GM12878 (cell line): Measurements from ENCODE around the gene IP6K3. TPM values are rescaled to one million over a fixed set of nuclear protein-coding genes. Genes with fewer than 3 reads are reported as not detected.

Experiments
- ATAC-seq: fragments of 200-7000 bp; cut with Tn5 transposase; 3 replicates; pipeline ENCODE4 v1.9.1; 2020; ENCODE audit warnings: mild to moderate bottlenecking, moderate library complexity
- BruUV-seq: library from RNA; stranded (reverse); fragments of 400-500 nt; replicated peaks from 2 replicates; lab custom pipeline; 2021; lab: Mats Ljungman, UMichigan
- CTCF ChIA-PET: fragments of 300-600 bp; sonication (Branson Sonifier 250); formaldehyde crosslinking; extraction: SDS; loops from one replicate; lab custom pipeline; 2021; ENCODE audit warnings: inconsistent platforms; lab: Yijun Ruan, JAX
- POLR2A ChIA-PET: fragments of 350-600 bp; formaldehyde crosslinking; extraction: SDS; loops from one replicate; lab custom pipeline; 2021; ENCODE audit warnings: inconsistent platforms; lab: Charles Lee
- RAD21 ChIA-PET: fragments of 300-600 bp; sonication (Branson Sonifier 250); formaldehyde crosslinking; loops from one replicate; lab custom pipeline; 2023; ENCODE audit warnings: antibody characterized with exemption; ENCODE audit not compliant: unreplicated experiment; lab: Charles Lee
- SMC1A ChIA-PET: fragments of 300-600 bp; sonication (Branson Sonifier 250); formaldehyde crosslinking; loops from one replicate; lab custom pipeline; 2023; ENCODE audit not compliant: unreplicated experiment, uncharacterized antibody; lab: Charles Lee
- DNase-seq: peaks from one replicate; pipeline ENCODE4 v3.0.0-alpha.2; 2011; ENCODE audit warnings: low read depth, low spot score
- FAIRE-seq: peaks from 3 replicates; lab custom pipeline; 2011; peaks lifted over from hg19 to GRCh38; lab: Jason Lieb, UNC
- H2AFZ ChIP-seq: 2 replicates; pipeline ENCODE4 v1.6.0; 2011; ENCODE audit warnings: low read depth, low read length, control low read depth; ENCODE audit not compliant: control insufficient read depth
- H3K27ac ChIP-seq: 2 replicates; pipeline ENCODE4 v1.5.1; 2011; ENCODE audit warnings: control low read depth; ENCODE audit not compliant: control insufficient read depth, insufficient read depth
- H3K27me3 ChIP-seq, 2 experiments: replicated peaks in 1 of 2; 2 replicates each; pipeline versions ENCODE4 v1.6.0 to v1.6.1; 2011; ENCODE audit warnings: low read length in 1 of 2; ENCODE audit not compliant: control insufficient read depth in 2 of 2, insufficient read depth in 2 of 2
- H3K36me3 ChIP-seq, 2 experiments: 2 replicates each; pipeline ENCODE4 v1.5.1; 2011; ENCODE audit warnings: low read length in 1 of 2; ENCODE audit not compliant: control insufficient read depth in 2 of 2, insufficient read depth in 2 of 2
- H3K4me1 ChIP-seq: 2 replicates; pipeline ENCODE4 v1.6.1; 2011; ENCODE audit warnings: mild to moderate bottlenecking, low read length, moderate library complexity, mixed read lengths; ENCODE audit not compliant: control insufficient read depth, insufficient read depth
- H3K4me2 ChIP-seq: 2 replicates; pipeline ENCODE4 v1.6.0; 2011; ENCODE audit warnings: control low read depth; ENCODE audit not compliant: control insufficient read depth, insufficient read depth
- H3K4me3 ChIP-seq: fragments of 200-600 bp; sonication (generic); 2 replicates; pipeline ENCODE4 v1.5.1; 2016
- H3K79me2 ChIP-seq: 2 replicates; pipeline ENCODE4 v1.6.0; 2011; ENCODE audit warnings: low read length; ENCODE audit not compliant: control insufficient read depth, insufficient read depth
- H3K9ac ChIP-seq: 2 replicates; pipeline ENCODE4 v1.8.0; 2011; ENCODE audit warnings: low read length, control low read depth, mixed read lengths; ENCODE audit not compliant: control insufficient read depth, insufficient read depth
- H3K9me3 ChIP-seq: replicated peaks from 3 replicates; pipeline ENCODE4 v1.5.1; 2011; ENCODE audit warnings: mild to moderate bottlenecking, low read length; ENCODE audit not compliant: control insufficient read depth, insufficient read depth
- H4K20me1 ChIP-seq: 2 replicates; pipeline ENCODE4 v1.6.0; 2011; ENCODE audit not compliant: control insufficient read depth, insufficient read depth
- BCL11A ChIP-seq: IDR thresholded peaks from 2 replicates; pipeline ENCODE4 v1.6.1; 2011; ENCODE audit warnings: low read depth, low read length
- BMI1 ChIP-seq: fragments of 450-650 bp; IDR thresholded peaks from 2 replicates; pipeline ENCODE4 v1.6.1; 2016; ENCODE audit warnings: mild to moderate bottlenecking, moderate library complexity, borderline replicate concordance
- E4F1 ChIP-seq: fragments of 450-650 bp; IDR thresholded peaks from 2 replicates; pipeline ENCODE4 v1.6.1; 2018; ENCODE audit warnings: borderline replicate concordance, mild to moderate bottlenecking; ENCODE audit not compliant: partially characterized antibody
- NR2F1 ChIP-seq: fragments of 450-650 bp; conservative IDR thresholded peaks from 2 replicates; pipeline ENCODE4 v1.6.1; 2017; ENCODE audit warnings: mild to moderate bottlenecking
- RAD21 ChIP-seq: IDR thresholded peaks from 2 replicates; pipeline ENCODE4 v1.6.1; 2011; ENCODE audit warnings: mild to moderate bottlenecking, low read depth, low read length, moderate library complexity; ENCODE audit not compliant: insufficient read depth
- YY1 ChIP-seq: IDR thresholded peaks from 2 replicates; pipeline ENCODE4 v1.6.1; 2011; ENCODE audit warnings: low read depth, mild to moderate bottlenecking, low read length
- WGBS: methylation state at CpG from one replicate; pipeline ENCODE4 v1.1.6; 2016; ENCODE audit warnings: low lambda C conversion rate; ENCODE audit not compliant: insufficient replicate concordance, insufficient coverage; ENCODE audit errors: missing lambda C conversion rate; 5-methylcytosine and 5-hydroxymethylcytosine counted together
- in situ Hi-C: fragments of 300-500 bp; cut with MboI; formaldehyde crosslinking; loops from 9 replicates; pipeline ENCODE4 v1.14.3; 2018; ENCODE audit warnings: mixed read lengths
- intact Hi-C: fragments of 100-400 bp; cut with micrococcal nuclease; formaldehyde crosslinking; loops from one replicate; pipeline ENCODE4 v1.14.2; 2022; ENCODE audit not compliant: unreplicated experiment
- polyA plus RNA-seq, 11 experiments: library from polyadenylated mRNA; depleted of rRNA in 4 of 11; unstranded in 6 of 11; stranded (reverse) in 5 of 11; fragments of >200 nt; fragmentation: Nextera tagmentation in 4 of 11; fragmentation: Illumina TruSeq in 1 of 11; extraction: Ambion mirVana in 4 of 11; extraction: Trizol in 1 of 11; gene quantifications; 1 replicate in 1 of 11; 2 replicates in 10 of 11; pipeline versions ENCODE4 v1.2.1 to v1.2.3, GENCODE V29; 2011 to 2016; ENCODE audit warnings: inconsistent platforms in 2 of 11, missing spikeins in 2 of 11, low read depth in 1 of 11
- total RNA-seq, 4 experiments: library from RNA; depleted of rRNA in 3 of 4; stranded (reverse); fragments of >200 nt in 3 of 4; fragmentation: Illumina TruSeq in 1 of 4; extraction: Trizol in 1 of 4; gene quantifications; 2 replicates each; pipeline versions ENCODE4 v1.2.1 to v1.2.3, GENCODE V29; 2013 to 2021
- TF ChIP-seq, protein P1 (sequence below): fragments of 450-650 bp; formaldehyde crosslinking; IDR thresholded peaks from 2 replicates; pipeline ENCODE4 v1.4.0; 2020; ENCODE audit warnings: mild to moderate bottlenecking, moderate library complexity
- TF ChIP-seq, protein P2 (sequence below), 3 experiments: IDR thresholded peaks in 2 of 3; conservative IDR thresholded peaks in 1 of 3; 2 replicates each; pipeline ENCODE4 v1.5.1; 2011; ENCODE audit warnings: low read depth in 3 of 3, low read length in 3 of 3, mild to moderate bottlenecking in 3 of 3, control low read depth in 2 of 3, moderate library complexity in 2 of 3, inconsistent platforms in 1 of 3, mixed read lengths in 1 of 3; ENCODE audit not compliant: control insufficient read depth in 2 of 3, insufficient read depth in 1 of 3; ENCODE audit errors: extremely low read depth in 1 of 3

The IP6K3 gene
- total and polyA plus RNA-seq, 10 of the 15 experiments (the other 5 are each of a cell fraction or from before 2014, with no cell fraction given), result 0.02 to 0.15 (median 0.09) TPM; not detected in 7

DNA sequence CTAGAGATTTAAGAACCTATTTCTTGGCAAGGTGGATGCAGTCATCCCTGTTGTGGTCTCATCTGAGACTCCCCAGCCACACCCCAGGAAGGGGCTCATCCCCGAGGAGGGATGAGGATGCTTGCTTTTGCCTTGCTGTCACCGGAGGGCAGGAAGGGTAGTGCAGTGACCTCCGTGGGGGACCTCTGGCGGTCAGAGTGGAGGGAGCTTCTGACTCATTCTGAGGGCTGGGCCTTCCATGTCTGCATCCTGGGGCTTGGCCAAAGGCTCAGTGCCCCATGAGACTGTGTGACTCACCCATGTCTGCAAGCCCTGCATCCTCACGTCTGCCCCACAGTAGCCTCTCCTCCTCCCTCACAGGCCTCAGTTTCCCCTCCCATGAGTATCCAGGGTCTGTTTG is 73.9 kb downstream of the IP6K3 start:
- SMC1A ChIA-PET, result no interaction called here

More for the DNA sequence above, 73.9 kb downstream of the IP6K3 start:
- BruUV-seq, result no TSS peak
- H3K4me1 ChIP-seq, result no peaks in the 10 kb centered on the region
- no peaks in the 10 kb centered on the region for H3K9me3 ChIP-seq
- ChIA-PET CTCF (interaction anchor here (0.9 to 1.3 kb wide), 3 partner anchors 18 to 88 kb away, joined by 3 to 6 read pairs (median 3); no protein-coding TSS in a partner anchor), RAD21 (no interaction called here), POLR2A (interaction anchor here (1.1 kb wide), 1 partner anchor 85 kb away, joined by 4 read pairs; no protein-coding TSS in a partner anchor)
- no peak for FAIRE-seq
- TF ChIP-seq RAD21 (0 out of 2 replicates have a peak, but pooled peaks have one; percentile 24), E4F1 (no peak), BMI1 (no peak), YY1 (0 out of 2 replicates have a peak, but pooled peaks have one; percentile 17), NR2F1 (no peak), BCL11A (no peak)
- TF ChIP-seq, protein P1, sequence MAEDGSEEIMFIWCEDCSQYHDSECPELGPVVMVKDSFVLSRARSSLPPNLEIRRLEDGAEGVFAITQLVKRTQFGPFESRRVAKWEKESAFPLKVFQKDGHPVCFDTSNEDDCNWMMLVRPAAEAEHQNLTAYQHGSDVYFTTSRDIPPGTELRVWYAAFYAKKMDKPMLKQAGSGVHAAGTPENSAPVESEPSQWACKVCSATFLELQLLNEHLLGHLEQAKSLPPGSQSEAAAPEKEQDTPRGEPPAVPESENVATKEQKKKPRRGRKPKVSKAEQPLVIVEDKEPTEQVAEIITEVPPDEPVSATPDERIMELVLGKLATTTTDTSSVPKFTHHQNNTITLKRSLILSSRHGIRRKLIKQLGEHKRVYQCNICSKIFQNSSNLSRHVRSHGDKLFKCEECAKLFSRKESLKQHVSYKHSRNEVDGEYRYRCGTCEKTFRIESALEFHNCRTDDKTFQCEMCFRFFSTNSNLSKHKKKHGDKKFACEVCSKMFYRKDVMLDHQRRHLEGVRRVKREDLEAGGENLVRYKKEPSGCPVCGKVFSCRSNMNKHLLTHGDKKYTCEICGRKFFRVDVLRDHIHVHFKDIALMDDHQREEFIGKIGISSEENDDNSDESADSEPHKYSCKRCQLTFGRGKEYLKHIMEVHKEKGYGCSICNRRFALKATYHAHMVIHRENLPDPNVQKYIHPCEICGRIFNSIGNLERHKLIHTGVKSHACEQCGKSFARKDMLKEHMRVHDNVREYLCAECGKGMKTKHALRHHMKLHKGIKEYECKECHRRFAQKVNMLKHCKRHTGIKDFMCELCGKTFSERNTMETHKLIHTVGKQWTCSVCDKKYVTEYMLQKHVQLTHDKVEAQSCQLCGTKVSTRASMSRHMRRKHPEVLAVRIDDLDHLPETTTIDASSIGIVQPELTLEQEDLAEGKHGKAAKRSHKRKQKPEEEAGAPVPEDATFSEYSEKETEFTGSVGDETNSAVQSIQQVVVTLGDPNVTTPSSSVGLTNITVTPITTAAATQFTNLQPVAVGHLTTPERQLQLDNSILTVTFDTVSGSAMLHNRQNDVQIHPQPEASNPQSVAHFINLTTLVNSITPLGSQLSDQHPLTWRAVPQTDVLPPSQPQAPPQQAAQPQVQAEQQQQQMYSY (CRISPR knock-in tag), result no peak
- TF ChIP-seq, protein P2, sequence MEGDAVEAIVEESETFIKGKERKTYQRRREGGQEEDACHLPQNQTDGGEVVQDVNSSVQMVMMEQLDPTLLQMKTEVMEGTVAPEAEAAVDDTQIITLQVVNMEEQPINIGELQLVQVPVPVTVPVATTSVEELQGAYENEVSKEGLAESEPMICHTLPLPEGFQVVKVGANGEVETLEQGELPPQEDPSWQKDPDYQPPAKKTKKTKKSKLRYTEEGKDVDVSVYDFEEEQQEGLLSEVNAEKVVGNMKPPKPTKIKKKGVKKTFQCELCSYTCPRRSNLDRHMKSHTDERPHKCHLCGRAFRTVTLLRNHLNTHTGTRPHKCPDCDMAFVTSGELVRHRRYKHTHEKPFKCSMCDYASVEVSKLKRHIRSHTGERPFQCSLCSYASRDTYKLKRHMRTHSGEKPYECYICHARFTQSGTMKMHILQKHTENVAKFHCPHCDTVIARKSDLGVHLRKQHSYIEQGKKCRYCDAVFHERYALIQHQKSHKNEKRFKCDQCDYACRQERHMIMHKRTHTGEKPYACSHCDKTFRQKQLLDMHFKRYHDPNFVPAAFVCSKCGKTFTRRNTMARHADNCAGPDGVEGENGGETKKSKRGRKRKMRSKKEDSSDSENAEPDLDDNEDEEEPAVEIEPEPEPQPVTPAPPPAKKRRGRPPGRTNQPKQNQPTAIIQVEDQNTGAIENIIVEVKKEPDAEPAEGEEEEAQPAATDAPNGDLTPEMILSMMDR (IDR thresholded peaks at IDR 0.05 in 2 of 3, conservative IDR thresholded peaks at IDR 0.05 in 1 of 3; ENCODE audit: control insufficient read depth in 2 of 3, extremely low read depth in 1 of 3, insufficient read depth in 1 of 3, low read depth in 3 of 3, low read length in 3 of 3), result peak; percentile 18 to 30 (median 28); a peak in 3 of 6 replicates
- H3K4me3 ChIP-seq, result no peak overlapping the region
- H3K4me2 ChIP-seq, result no peak overlapping the region
- ATAC-seq, result peak; percentile 76
- no peaks in the 10 kb centered on the region for H3K79me2 ChIP-seq
- intact Hi-C loops (no loop called here), in situ Hi-C loops (no loop called here)
- H4K20me1 ChIP-seq, result no peaks in the 10 kb centered on the region
- H3K36me3 ChIP-seq, result peaks cover 25 to 34% of the 10 kb centered on the region in 2 experiments
- H3K9ac ChIP-seq, result no peak overlapping the region
- no peak for DNase-seq
- 22% methylated on average over 5 of the region's 5 CpGs for WGBS
- H3K27ac ChIP-seq, result no peak overlapping the region
- H2AFZ ChIP-seq, result no peak overlapping the region
- H3K27me3 ChIP-seq, result no peaks in the 10 kb centered on the region
